Dedifferentiated amniotic fluid mesenchymal stem cell (primary cell): ENCODE measurements around the gene IGF1R.
A peak's percentile ranks its signal among the peaks of the same experiment; 100 is the strongest.

Experiments
- DNase-seq: peaks from one replicate; pipeline ENCODE4 v3.0.0-alpha.2; 2016; ENCODE audit errors: extremely low spot score

IGF1R gene

GRCh38 chr15:98858610-98859023, 210.3 kb downstream of the IGF1R start:
- no peak for DNase-seq

GRCh38 chr15:98859149-98859548, 210.8 kb downstream of the IGF1R start:
- DNase-seq: no peak

- DNase-seq: peak; percentile 65
Measured at GRCh38 chr15:98860281-98861041, 212.1 kb downstream of the IGF1R start.

- no peak for DNase-seq
Measured at GRCh38 chr15:98861188-98861587, 212.8 kb downstream of the IGF1R start.

- DNase-seq: no peak
Measured at GRCh38 chr15:98863983-98864382, 215.6 kb downstream of the IGF1R start.

- peak; percentile 63 for DNase-seq
Measured at GRCh38 chr15:98865397-98866339, 217.3 kb downstream of the IGF1R start.

- peak; percentile 56 for DNase-seq
Measured at GRCh38 chr15:98866511-98866910, 218.2 kb downstream of the IGF1R start.

GRCh38 chr15:98868564-98868963, 220.2 kb downstream of the IGF1R start:
- no peak for DNase-seq

- no peak for DNase-seq
Measured at GRCh38 chr15:98870788-98871187, 222.4 kb downstream of the IGF1R start.

GRCh38 chr15:98872774-98873173, 224.4 kb downstream of the IGF1R start:
- no peak for DNase-seq

GRCh38 chr15:98873441-98874218, 225.3 kb downstream of the IGF1R start:
- peak; percentile 87 for DNase-seq

GRCh38 chr15:98874370-98874769, 226.0 kb downstream of the IGF1R start:
- DNase-seq: no peak

GRCh38 chr15:98874773-98875172, 226.4 kb downstream of the IGF1R start:
- no peak for DNase-seq

GRCh38 chr15:98875309-98875708, 227.0 kb downstream of the IGF1R start:
- no peak for DNase-seq

- no peak for DNase-seq
Measured at GRCh38 chr15:98876451-98877369, 228.4 kb downstream of the IGF1R start.

GRCh38 chr15:98878172-98878571, 229.8 kb downstream of the IGF1R start:
- DNase-seq: peak; percentile 51

- DNase-seq: no peak
Measured at GRCh38 chr15:98878862-98879261, 230.5 kb downstream of the IGF1R start.

GRCh38 chr15:98881526-98882520, 233.5 kb downstream of the IGF1R start:
- no peak for DNase-seq

- no peak for DNase-seq
Measured at GRCh38 chr15:98883478-98883877, 235.1 kb downstream of the IGF1R start.

GRCh38 chr15:98884894-98885293, 236.6 kb downstream of the IGF1R start:
- DNase-seq: no peak
